Measurements from ENCODE around the gene ALDH1A2.

Gene ALDH1A2

GRCh38 chr15:57931570-57931969, 133.9 kb downstream of the ALDH1A2 start:
- no peak for DNase-seq

- no peak for DNase-seq
Observed at GRCh38 chr15:57927091-57927631, 138.3 kb downstream of the ALDH1A2 start.

GRCh38 chr15:57925650-57926049, 139.9 kb downstream of the ALDH1A2 start:
- no peak for DNase-seq

- DNase-seq, result no peak
Observed at GRCh38 chr15:57924598-57924997, 140.9 kb downstream of the ALDH1A2 start.

- DNase-seq, result no peak
Observed at GRCh38 chr15:57923750-57924149, 141.8 kb downstream of the ALDH1A2 start.

GRCh38 chr15:57923306-57923705, 142.2 kb downstream of the ALDH1A2 start:
- no peak for DNase-seq

GRCh38 chr15:57922776-57923175, 142.7 kb downstream of the ALDH1A2 start:
- DNase-seq, result no peak

GRCh38 chr15:57921371-57921770, 144.1 kb downstream of the ALDH1A2 start:
- DNase-seq, result no peak

- DNase-seq, result no peak
Observed at GRCh38 chr15:57920911-57921310, 144.6 kb downstream of the ALDH1A2 start.

GRCh38 chr15:57919754-57920153, 145.8 kb downstream of the ALDH1A2 start:
- DNase-seq, result no peak

- no peak for DNase-seq
Observed at GRCh38 chr15:57917998-57918397, 147.5 kb downstream of the ALDH1A2 start.

- DNase-seq, result no peak
Observed at GRCh38 chr15:57916695-57917094, 148.8 kb downstream of the ALDH1A2 start.

- no peak for DNase-seq
Observed at GRCh38 chr15:57915827-57916531, 149.5 kb downstream of the ALDH1A2 start.

GRCh38 chr15:57914350-57915055, 151.0 kb downstream of the ALDH1A2 start:
- DNase-seq, result no peak

GRCh38 chr15:57911247-57911646, 154.3 kb downstream of the ALDH1A2 start:
- DNase-seq, result no peak

GRCh38 chr15:57910672-57911071, 154.8 kb downstream of the ALDH1A2 start:
- DNase-seq, result no peak

GRCh38 chr15:57909388-57909787, 156.1 kb downstream of the ALDH1A2 start:
- DNase-seq, result no peak

- no peak for DNase-seq
Observed at GRCh38 chr15:57903626-57904025, 161.9 kb downstream of the ALDH1A2 start.
